ENCODE measurements around the gene MOV10L1.
A peak's percentile ranks its signal among the peaks of the same experiment; 100 is the strongest.
"Not testable (repeated sequence)": the region's sequence is repeated elsewhere in the genome, so short reads cannot be mapped to it uniquely, and the experiment has no call there.

Gene MOV10L1

GRCh38 chr22:50104141-50104544, 14.3 kb downstream of the MOV10L1 start:
- no peak for DNase-seq (ENCODE audit: low read depth)

- DNase-seq (ENCODE audit: low read depth) = no peak
Measured at GRCh38 chr22:50105208-50106100, 15.6 kb downstream of the MOV10L1 start.

GRCh38 chr22:50107529-50107928, 17.7 kb downstream of the MOV10L1 start:
- DNase-seq (ENCODE audit: low read depth) = no peak

- DNase-seq (ENCODE audit: low read depth) = no peak
Measured at GRCh38 chr22:50111056-50111455, 21.2 kb downstream of the MOV10L1 start.

- DNase-seq (ENCODE audit: low read depth) = peak; percentile 27
Measured at GRCh38 chr22:50112151-50113118, 22.6 kb downstream of the MOV10L1 start.

GRCh38 chr22:50114221-50115021, 24.6 kb downstream of the MOV10L1 start:
- DNase-seq (ENCODE audit: low read depth) = no peak

GRCh38 chr22:50115693-50116092, 25.9 kb downstream of the MOV10L1 start:
- no peak for DNase-seq (ENCODE audit: low read depth)

GRCh38 chr22:50117168-50117762, 27.5 kb downstream of the MOV10L1 start:
- DNase-seq (ENCODE audit: low read depth) = no peak

GRCh38 chr22:50118129-50118528, 28.3 kb downstream of the MOV10L1 start:
- no peak for DNase-seq (ENCODE audit: low read depth)

GRCh38 chr22:50118557-50119168, 28.9 kb downstream of the MOV10L1 start:
- no peak for DNase-seq (ENCODE audit: low read depth)

- no peak for DNase-seq (ENCODE audit: low read depth)
Measured at GRCh38 chr22:50119169-50119767, 29.5 kb downstream of the MOV10L1 start.

GRCh38 chr22:50119768-50120251, 30.0 kb downstream of the MOV10L1 start:
- no peak for DNase-seq (ENCODE audit: low read depth)

GRCh38 chr22:50121202-50121740, 31.5 kb downstream of the MOV10L1 start:
- DNase-seq (ENCODE audit: low read depth) = no peak

GRCh38 chr22:50123119-50123518, 33.3 kb downstream of the MOV10L1 start:
- no peak for DNase-seq (ENCODE audit: low read depth)

GRCh38 chr22:50125029-50125428, 35.2 kb downstream of the MOV10L1 start:
- no peak for DNase-seq (ENCODE audit: low read depth)

GRCh38 chr22:50129121-50129736, 39.4 kb downstream of the MOV10L1 start:
- no peak for DNase-seq (ENCODE audit: low read depth)

- DNase-seq (ENCODE audit: low read depth) = no peak
Measured at GRCh38 chr22:50131894-50132293, 42.1 kb downstream of the MOV10L1 start.

- no peak for DNase-seq (ENCODE audit: low read depth)
Measured at GRCh38 chr22:50134481-50134880, 44.7 kb downstream of the MOV10L1 start.

- no peak for DNase-seq (ENCODE audit: low read depth)
Measured at GRCh38 chr22:50136581-50137015, 46.8 kb downstream of the MOV10L1 start.

- DNase-seq (ENCODE audit: low read depth) = not testable (repeated sequence)
Measured at GRCh38 chr22:50137277-50137676, 47.5 kb downstream of the MOV10L1 start.

All from activated T-cell treated with anti-CD3 and anti-CD28 coated beads for 48 hours (primary cell).